ENCODE measurements around the gene TOMM70.
"Not testable (repeated sequence)": the region's sequence is repeated elsewhere in the genome, so short reads cannot be mapped to it uniquely, and the experiment has no call there.

The TOMM70 gene

DNA sequence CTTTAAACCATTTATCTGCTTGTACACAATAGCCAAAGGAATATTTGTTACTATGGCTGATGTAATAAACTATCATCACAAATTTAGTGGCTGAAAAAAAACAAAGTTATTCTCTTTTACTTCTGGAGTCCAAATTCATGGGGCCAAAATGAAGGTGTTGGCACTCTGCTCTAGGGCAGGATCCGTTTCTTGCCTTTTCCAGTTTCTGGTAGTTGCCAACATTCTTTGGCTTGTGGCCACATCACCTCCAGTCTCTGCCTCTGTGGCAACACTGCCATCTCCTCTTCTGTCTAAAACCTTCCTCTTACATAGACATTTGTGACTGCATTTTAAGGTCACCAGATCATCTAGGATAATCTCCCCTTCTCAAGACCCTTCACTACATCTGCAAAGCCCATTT lies 39.0 kb downstream of the TOMM70 start:
- no peak for DNase-seq

DNA sequence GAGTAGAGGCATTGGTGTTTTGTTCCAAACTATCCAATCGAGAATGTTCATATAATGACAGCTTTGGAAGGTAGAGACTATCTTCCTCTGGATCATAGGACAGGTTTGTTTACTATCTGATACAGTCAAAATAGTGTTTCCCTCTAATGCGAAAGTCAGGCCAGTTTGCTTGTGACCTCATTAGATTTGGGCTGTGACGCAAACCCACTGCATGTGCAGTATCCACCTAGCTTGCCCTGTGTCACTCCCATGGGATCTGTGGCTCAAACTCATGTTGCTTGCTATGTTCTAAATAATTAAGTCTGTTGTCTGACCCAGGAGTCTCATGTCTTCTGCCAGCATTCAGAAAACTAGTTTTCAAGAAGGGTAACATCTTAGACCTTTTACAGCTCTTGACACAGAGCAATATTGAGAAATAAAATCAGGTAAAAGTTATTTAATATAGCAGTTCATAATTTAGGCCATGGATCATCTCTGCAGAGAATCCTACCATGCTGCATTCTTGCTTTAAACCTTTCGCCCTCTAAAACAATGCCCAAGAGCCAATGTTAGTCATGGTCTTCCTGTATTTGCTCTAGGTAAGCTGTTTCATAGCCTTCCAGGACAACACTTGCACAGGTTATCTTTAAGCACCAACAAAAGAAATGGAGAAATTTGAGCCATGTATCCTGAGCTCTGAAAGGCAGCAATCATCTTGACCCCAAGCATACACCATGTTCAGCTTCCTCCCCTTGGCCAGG lies 40.0 kb downstream of the TOMM70 start:
- no peak for DNase-seq

GRCh38 chr3:100359035-100359434 lies 41.9 kb downstream of the TOMM70 start:
- no peak for DNase-seq

DNA sequence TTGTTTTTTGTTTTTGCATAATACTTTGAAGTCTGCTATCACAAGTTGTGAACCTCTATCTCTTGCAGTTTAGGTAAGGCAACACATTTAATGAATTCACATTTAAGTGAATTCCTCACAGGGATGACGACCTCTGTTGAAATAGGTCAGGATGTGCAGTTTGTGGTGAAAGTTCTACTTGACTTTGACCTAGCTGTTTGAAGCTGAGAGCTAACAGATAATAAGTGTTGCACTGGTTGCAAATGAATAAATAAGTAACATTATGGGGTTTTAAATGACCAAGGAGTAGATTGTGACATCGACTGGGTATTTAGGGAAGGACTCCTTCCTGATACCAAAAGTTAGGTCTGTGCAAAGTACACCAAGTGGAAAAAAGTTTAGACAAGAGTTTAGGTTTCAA lies 42.5 kb downstream of the TOMM70 start:
- DNase-seq = no peak

GRCh38 chr3:100354850-100355249 lies 46.0 kb downstream of the TOMM70 start:
- no peak for DNase-seq

GRCh38 chr3:100352296-100353231 lies 48.3 kb downstream of the TOMM70 start:
- no peak for DNase-seq

DNA sequence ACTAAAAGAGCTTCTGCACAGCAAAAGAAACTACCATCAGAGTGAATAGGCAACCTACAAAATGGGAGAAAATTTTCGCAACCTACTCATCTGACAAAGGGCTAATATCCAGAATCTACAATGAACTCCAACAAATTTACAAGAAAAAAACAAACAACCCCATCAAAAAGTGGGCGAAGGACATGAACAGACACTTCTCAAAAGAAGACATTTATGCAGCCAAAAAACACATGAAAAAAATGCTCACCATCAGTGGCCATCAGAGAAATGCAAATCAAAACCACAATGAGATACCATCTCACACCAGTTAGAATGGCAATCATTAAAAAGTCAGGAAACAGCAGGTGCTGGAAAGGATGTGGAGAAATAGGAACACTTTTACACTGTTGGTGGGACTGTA lies 49.1 kb downstream of the TOMM70 start:
- DNase-seq = not testable (repeated sequence)

- no peak for DNase-seq
These were observed 52.2 kb downstream of the TOMM70 start for GRCh38 chr3:100348727-100349126.

GRCh38 chr3:100340527-100340926 lies 60.4 kb downstream of the TOMM70 start:
- no peak for DNase-seq

DNA sequence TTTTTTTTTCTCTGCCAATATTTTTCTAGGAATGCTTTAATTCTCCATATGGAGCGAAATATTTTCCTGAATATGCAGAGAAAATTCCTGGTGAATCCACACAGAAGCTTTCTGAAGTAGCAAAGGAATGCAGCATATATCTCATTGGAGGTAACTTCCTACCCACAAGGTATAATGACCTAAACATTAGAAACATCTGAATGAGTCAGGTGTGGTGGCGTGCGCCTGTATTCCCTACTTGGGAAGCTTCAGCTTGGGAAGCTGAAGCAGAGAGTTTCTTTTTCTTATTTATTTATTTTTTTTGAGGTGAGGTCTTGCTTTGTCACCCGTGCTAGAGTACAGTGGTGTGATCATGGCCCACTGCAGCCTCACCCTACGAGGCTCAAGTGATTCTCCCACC lies 61.1 kb downstream of the TOMM70 start:
- no peak for DNase-seq

- no peak for DNase-seq
These were observed 62.0 kb downstream of the TOMM70 start for GRCh38 chr3:100338911-100339310.

GRCh38 chr3:100336229-100336628 lies 64.7 kb downstream of the TOMM70 start:
- DNase-seq = not testable (repeated sequence)

DNA sequence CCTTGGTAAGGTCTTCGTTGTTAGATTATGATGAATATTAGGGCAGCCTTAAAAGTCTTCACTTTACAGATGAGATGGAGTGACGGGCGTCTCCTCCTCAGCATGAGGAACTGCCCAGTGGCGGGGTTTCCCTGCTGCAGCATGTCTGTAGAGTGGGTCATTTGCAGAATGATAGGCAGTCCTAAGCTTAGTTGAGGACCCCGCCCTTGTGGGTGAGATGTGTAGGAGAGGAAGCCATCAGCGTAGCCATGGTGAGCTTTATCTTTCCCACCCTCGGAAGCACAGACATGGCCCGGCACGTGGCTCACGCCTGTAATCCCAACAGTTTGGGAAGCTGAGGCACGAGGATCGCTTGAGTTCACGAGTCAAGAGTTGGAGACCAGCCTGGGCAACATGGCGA lies 65.5 kb downstream of the TOMM70 start:
- DNase-seq = no peak

GRCh38 chr3:100334488-100335351 lies 66.2 kb downstream of the TOMM70 start, which contains the start of gene NIT2:
NIT2 (plus strand) TSS chr3:100334757; CDS start chr3:100334792, 35 bp downstream.
- peak; percentile 87 for DNase-seq

GRCh38 chr3:100333970-100334487 lies 66.9 kb downstream of the TOMM70 start:
- DNase-seq = no peak

DNA sequence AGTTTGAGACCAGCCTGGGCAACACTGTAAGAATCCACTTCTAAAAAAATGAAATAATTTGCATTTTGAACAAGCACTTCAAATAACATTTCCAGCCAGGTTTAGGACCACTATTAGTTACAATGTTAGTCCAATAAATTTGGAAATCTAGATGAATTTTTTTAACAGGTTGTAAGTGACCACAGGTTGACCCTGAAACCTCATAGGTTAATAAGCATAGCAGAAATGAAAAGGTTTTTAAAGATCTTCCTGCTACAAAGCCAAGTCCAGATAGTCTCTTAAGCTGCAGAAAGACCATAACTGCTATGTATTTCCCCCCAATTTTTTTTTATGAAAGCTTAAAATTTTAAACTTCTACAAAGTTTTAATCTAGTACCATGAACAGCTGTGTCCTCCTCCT lies 67.8 kb downstream of the TOMM70 start:
- no peak for DNase-seq

GRCh38 chr3:100331660-100332059 lies 69.2 kb downstream of the TOMM70 start:
- DNase-seq = no peak

DNA sequence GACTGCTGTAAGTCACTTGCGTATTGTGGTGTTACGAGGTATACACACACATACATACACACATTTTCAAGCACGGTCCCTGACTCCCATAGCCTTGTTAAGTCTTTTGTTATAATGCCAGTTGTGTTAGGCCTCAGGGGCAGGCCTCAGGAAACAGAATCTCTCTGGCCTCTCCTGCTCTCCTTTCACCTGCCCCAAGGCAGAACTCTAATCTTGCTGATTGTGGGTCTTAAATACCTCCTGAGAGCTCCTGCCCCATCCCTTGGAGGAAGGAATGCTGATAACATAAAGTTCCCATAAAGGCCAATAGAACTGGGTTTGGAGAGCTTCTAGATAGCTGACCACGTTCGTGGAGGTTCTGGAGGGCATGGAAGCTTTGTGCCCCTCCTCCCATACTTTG lies 70.2 kb downstream of the TOMM70 start:
- DNase-seq = no peak

DNA sequence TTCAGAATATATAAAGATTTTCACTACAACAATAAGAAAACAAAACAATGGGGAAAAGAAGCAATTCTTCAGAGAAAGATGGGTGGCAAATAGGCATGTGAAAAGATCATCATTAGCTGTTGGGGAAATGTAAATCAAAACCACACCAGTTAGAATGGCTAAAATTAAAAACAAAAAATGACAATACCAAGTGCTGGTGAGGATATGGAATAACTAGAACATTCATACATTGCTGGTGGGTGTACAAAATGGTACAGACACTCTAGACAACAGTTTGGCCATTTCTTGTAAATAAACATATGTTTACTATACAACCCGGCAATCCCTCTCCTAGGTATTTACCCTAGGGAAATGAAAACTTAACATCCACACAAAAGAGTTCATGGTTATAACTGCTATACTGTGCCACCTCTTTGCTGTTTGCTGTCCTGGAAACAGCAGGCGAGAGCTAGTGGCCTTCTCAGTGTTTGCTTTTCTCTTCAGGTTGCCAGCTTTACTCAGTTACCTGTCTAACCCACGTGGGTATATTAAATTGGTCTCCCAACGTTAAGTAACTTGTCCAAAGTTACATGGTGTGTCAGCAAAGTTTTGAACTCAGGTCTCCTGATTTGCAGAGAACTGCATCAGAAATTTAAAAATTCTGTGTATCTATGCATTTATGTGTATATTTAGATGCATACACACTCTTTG lies 70.9 kb downstream of the TOMM70 start:
- DNase-seq = no peak

- not testable (repeated sequence) for DNase-seq
These were observed 73.5 kb downstream of the TOMM70 start for GRCh38 chr3:100327377-100327776.

DNA sequence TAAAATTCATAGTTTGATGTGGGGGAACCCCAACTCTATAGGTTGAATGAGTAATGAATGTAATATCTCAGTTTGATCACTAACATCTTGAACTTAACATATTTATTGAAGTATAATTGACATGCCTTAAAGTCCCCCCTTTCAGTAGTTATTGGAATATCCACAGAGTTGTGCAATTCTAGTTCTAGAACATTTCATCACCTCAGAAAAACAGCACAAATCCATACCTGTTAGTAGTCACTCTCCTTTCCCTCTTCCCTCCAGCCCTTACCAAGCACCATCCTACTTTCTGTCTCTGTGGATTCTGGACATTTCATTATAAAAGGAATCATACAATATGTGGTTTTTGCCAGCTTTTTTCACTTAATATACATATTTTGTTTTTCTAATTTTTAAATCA lies 75.1 kb downstream of the TOMM70 start:
- DNase-seq = no peak

DNA sequence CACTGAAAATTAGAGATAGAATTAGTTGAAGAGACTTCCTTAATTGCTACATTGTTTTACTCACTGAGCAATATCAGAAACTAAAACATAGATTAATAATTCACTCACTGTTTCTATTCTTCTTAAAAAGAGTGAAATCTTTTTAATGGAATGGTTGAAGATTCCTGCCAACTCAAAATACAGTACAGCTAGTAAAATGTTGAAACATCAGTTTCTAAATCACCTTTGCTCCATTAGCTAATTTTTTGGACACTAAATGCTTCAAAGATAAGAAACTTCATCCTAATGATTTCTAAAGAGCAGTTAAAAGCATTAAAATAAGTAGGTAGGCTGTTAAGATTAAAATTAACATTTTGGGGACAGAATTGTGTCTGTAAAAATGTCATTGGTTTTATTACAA lies 76.8 kb downstream of the TOMM70 start:
- DNase-seq = no peak

Measured in right forelimb (tissue), 1 donor.